Body of pancreas (tissue), 4 donors: ENCODE results near the gene MYMX.

ENCODE experiments used
- CTCF ChIP-seq, 7 experiments: fragments of 450-650 bp in 4 of 7; fragments of 200-600 bp in 3 of 7; sonication (generic) in 3 of 7; IDR thresholded peaks; one replicate each; pipeline ENCODE4 v1.5.1; 2016 to 2019; ENCODE audit warnings: antibody characterized with exemption in 7 of 7
- POLR2A ChIP-seq, 3 donors: fragments of 450-650 bp; IDR thresholded peaks; one replicate each; pipeline ENCODE4 v1.6.1; 2016; ENCODE audit warnings: antibody characterized with exemption in 3 of 3, mild to moderate bottlenecking in 2 of 3

- TF ChIP-seq CTCF (IDR thresholded peaks at IDR 0.05): no peak
- peak; percentile 86 to 92 (median 87) for TF ChIP-seq POLR2A (IDR thresholded peaks at IDR 0.05)
These were observed 2.5 kb downstream of the MYMX start for GRCh38 chr6:44219053-44219814.
